GM12878 (cell line): ENCODE data around the gene UPF1. TPM values are rescaled to one million over a fixed set of nuclear protein-coding genes. Genes with fewer than 3 reads are reported as not detected.

Source experiments
- ATAC-seq: fragments of 200-7000 bp; cut with Tn5 transposase; 3 replicates; pipeline ENCODE4 v1.9.1; 2020; ENCODE audit warnings: mild to moderate bottlenecking, moderate library complexity
- BruUV-seq: library from RNA; stranded (reverse); fragments of 400-500 nt; replicated peaks from 2 replicates; lab custom pipeline; 2021; lab: Mats Ljungman, UMichigan
- CTCF ChIA-PET: fragments of 300-600 bp; sonication (Branson Sonifier 250); formaldehyde crosslinking; extraction: SDS; loops from one replicate; lab custom pipeline; 2021; ENCODE audit warnings: inconsistent platforms; lab: Yijun Ruan, JAX
- POLR2A ChIA-PET: fragments of 350-600 bp; formaldehyde crosslinking; extraction: SDS; loops from one replicate; lab custom pipeline; 2021; ENCODE audit warnings: inconsistent platforms; lab: Charles Lee
- RAD21 ChIA-PET: fragments of 300-600 bp; sonication (Branson Sonifier 250); formaldehyde crosslinking; loops from one replicate; lab custom pipeline; 2023; ENCODE audit warnings: antibody characterized with exemption; ENCODE audit not compliant: unreplicated experiment; lab: Charles Lee
- SMC1A ChIA-PET: fragments of 300-600 bp; sonication (Branson Sonifier 250); formaldehyde crosslinking; loops from one replicate; lab custom pipeline; 2023; ENCODE audit not compliant: unreplicated experiment, uncharacterized antibody; lab: Charles Lee
- DNase-seq: peaks from one replicate; pipeline ENCODE4 v3.0.0-alpha.2; 2011; ENCODE audit warnings: low read depth, low spot score
- FAIRE-seq: peaks from 3 replicates; lab custom pipeline; 2011; peaks lifted over from hg19 to GRCh38; lab: Jason Lieb, UNC
- H2AFZ ChIP-seq: 2 replicates; pipeline ENCODE4 v1.6.0; 2011; ENCODE audit warnings: low read depth, low read length, control low read depth; ENCODE audit not compliant: control insufficient read depth
- H3K27ac ChIP-seq: 2 replicates; pipeline ENCODE4 v1.5.1; 2011; ENCODE audit warnings: control low read depth; ENCODE audit not compliant: control insufficient read depth, insufficient read depth
- H3K27me3 ChIP-seq, 2 experiments: replicated peaks in 1 of 2; 2 replicates each; pipeline versions ENCODE4 v1.6.0 to v1.6.1; 2011; ENCODE audit warnings: low read length in 1 of 2; ENCODE audit not compliant: control insufficient read depth in 2 of 2, insufficient read depth in 2 of 2
- H3K36me3 ChIP-seq, 2 experiments: 2 replicates each; pipeline ENCODE4 v1.5.1; 2011; ENCODE audit warnings: low read length in 1 of 2; ENCODE audit not compliant: control insufficient read depth in 2 of 2, insufficient read depth in 2 of 2
- H3K4me1 ChIP-seq: 2 replicates; pipeline ENCODE4 v1.6.1; 2011; ENCODE audit warnings: mild to moderate bottlenecking, low read length, moderate library complexity, mixed read lengths; ENCODE audit not compliant: control insufficient read depth, insufficient read depth
- H3K4me2 ChIP-seq: 2 replicates; pipeline ENCODE4 v1.6.0; 2011; ENCODE audit warnings: control low read depth; ENCODE audit not compliant: control insufficient read depth, insufficient read depth
- H3K4me3 ChIP-seq: fragments of 200-600 bp; sonication (generic); 2 replicates; pipeline ENCODE4 v1.5.1; 2016
- H3K79me2 ChIP-seq: 2 replicates; pipeline ENCODE4 v1.6.0; 2011; ENCODE audit warnings: low read length; ENCODE audit not compliant: control insufficient read depth, insufficient read depth
- H3K9ac ChIP-seq: 2 replicates; pipeline ENCODE4 v1.8.0; 2011; ENCODE audit warnings: low read length, control low read depth, mixed read lengths; ENCODE audit not compliant: control insufficient read depth, insufficient read depth
- H3K9me3 ChIP-seq: replicated peaks from 3 replicates; pipeline ENCODE4 v1.5.1; 2011; ENCODE audit warnings: mild to moderate bottlenecking, low read length; ENCODE audit not compliant: control insufficient read depth, insufficient read depth
- H4K20me1 ChIP-seq: 2 replicates; pipeline ENCODE4 v1.6.0; 2011; ENCODE audit not compliant: control insufficient read depth, insufficient read depth
- CUX1 ChIP-seq: IDR thresholded peaks from 2 replicates; pipeline ENCODE4 v1.6.1; 2012; ENCODE audit warnings: improper control_type of control experiment, low read depth, low read length; ENCODE audit not compliant: insufficient replicate concordance
- HDAC2 ChIP-seq: fragments of 200-600 bp; sonication (generic); IDR thresholded peaks from 2 replicates; pipeline ENCODE4 v1.6.1; 2017
- NFYB ChIP-seq: IDR thresholded peaks from 2 replicates; pipeline ENCODE4 v1.6.1; 2011; ENCODE audit warnings: low read depth, mild to moderate bottlenecking, low read length, improper control_type of control experiment, moderate library complexity; ENCODE audit not compliant: insufficient read depth
- NR2C1 ChIP-seq: fragments of 450-650 bp; IDR thresholded peaks from 2 replicates; pipeline ENCODE4 v1.6.1; 2017; ENCODE audit warnings: antibody characterized with exemption, mild to moderate bottlenecking, moderate library complexity
- SMAD1 ChIP-seq: fragments of 450-650 bp; IDR thresholded peaks from 2 replicates; pipeline ENCODE4 v1.6.1; 2018; ENCODE audit warnings: mild to moderate bottlenecking, low read depth; ENCODE audit not compliant: partially characterized antibody
- SP1 ChIP-seq: IDR thresholded peaks from one replicate; pipeline ENCODE4 v1.6.1; 2011; ENCODE audit warnings: low read depth, low read length
- ZBTB40 ChIP-seq: fragments of 450-650 bp; IDR thresholded peaks from 2 replicates; pipeline ENCODE4 v1.6.1; 2016; ENCODE audit warnings: mild to moderate bottlenecking, moderate library complexity, borderline replicate concordance
- ZNF24 ChIP-seq: fragments of 450-650 bp; IDR thresholded peaks from 2 replicates; pipeline ENCODE4 v1.6.1; 2017; ENCODE audit warnings: antibody characterized with exemption, mild to moderate bottlenecking
- WGBS: methylation state at CpG from one replicate; pipeline ENCODE4 v1.1.6; 2016; ENCODE audit warnings: low lambda C conversion rate; ENCODE audit not compliant: insufficient replicate concordance, insufficient coverage; ENCODE audit errors: missing lambda C conversion rate; 5-methylcytosine and 5-hydroxymethylcytosine counted together
- in situ Hi-C: fragments of 300-500 bp; cut with MboI; formaldehyde crosslinking; loops from 9 replicates; pipeline ENCODE4 v1.14.3; 2018; ENCODE audit warnings: mixed read lengths
- intact Hi-C: fragments of 100-400 bp; cut with micrococcal nuclease; formaldehyde crosslinking; loops from one replicate; pipeline ENCODE4 v1.14.2; 2022; ENCODE audit not compliant: unreplicated experiment
- polyA plus RNA-seq, 11 experiments: library from polyadenylated mRNA; depleted of rRNA in 4 of 11; unstranded in 6 of 11; stranded (reverse) in 5 of 11; fragments of >200 nt; fragmentation: Nextera tagmentation in 4 of 11; fragmentation: Illumina TruSeq in 1 of 11; extraction: Ambion mirVana in 4 of 11; extraction: Trizol in 1 of 11; gene quantifications; 1 replicate in 1 of 11; 2 replicates in 10 of 11; pipeline versions ENCODE4 v1.2.1 to v1.2.3, GENCODE V29; 2011 to 2016; ENCODE audit warnings: inconsistent platforms in 2 of 11, missing spikeins in 2 of 11, low read depth in 1 of 11
- total RNA-seq, 4 experiments: library from RNA; depleted of rRNA in 3 of 4; stranded (reverse); fragments of >200 nt in 3 of 4; fragmentation: Illumina TruSeq in 1 of 4; extraction: Trizol in 1 of 4; gene quantifications; 2 replicates each; pipeline versions ENCODE4 v1.2.1 to v1.2.3, GENCODE V29; 2013 to 2021

Gene UPF1
- total and polyA plus RNA-seq, 10 of the 15 experiments (the other 5 are each of a cell fraction or from before 2014, with no cell fraction given): 0.58 to 80.9 (median 18.7) TPM

DNA sequence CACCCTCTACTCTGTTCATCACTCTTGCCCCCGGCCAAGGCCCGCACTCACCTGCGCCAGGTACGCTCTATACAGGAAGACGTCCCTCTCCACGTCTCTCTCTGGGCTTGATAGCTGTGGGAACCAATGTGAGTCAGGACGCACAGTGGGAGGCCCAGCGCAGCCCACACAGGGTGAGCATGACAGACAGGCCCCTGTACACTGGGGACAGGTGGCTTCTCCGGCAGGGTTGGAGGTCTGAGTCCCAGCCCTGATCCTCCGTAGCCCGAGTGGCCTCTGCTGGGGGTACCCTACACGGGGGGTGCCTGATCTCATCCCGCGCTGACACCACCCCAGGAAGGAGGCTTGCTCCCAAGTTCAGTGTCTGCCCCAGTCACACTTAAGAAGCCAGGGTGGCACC lies 81.2 kb downstream of the UPF1 start:
- Histone ChIP-seq H3K4me3 (no peak overlapping the region), H3K4me1 (no peaks in the 10 kb centered on the region; the same call in 1 of the 2 replicates), H3K27ac (no peak overlapping the region), H3K4me2 (no peak overlapping the region), H3K79me2 (peaks cover 25% of the 10 kb centered on the region), H3K9ac (no peak overlapping the region), H4K20me1 (peaks cover 3% of the 10 kb centered on the region; the same call in 1 of the 2 replicates), H3K36me3 (peaks cover 11 to 12% of the 10 kb centered on the region in 2 experiments), H3K9me3 (no peaks in the 10 kb centered on the region; the same call in 2 of the 3 replicates), H3K27me3 (no peaks in the 10 kb centered on the region), H2AFZ (no peak overlapping the region)
- FAIRE-seq (no peak), ATAC-seq (no peak), DNase-seq (no peak)
- ChIA-PET RAD21 (no interaction called here), SMC1A (no interaction called here), POLR2A (no interaction called here), CTCF (no interaction called here)
- no TSS peak for BruUV-seq
- intact Hi-C loops (no loop called here), in situ Hi-C loops (no loop called here)
- TF ChIP-seq SMAD1: no peak
- TF ChIP-seq NFYB: no peak
- 98% methylated on average over 14 of the region's 14 CpGs for WGBS

DNA sequence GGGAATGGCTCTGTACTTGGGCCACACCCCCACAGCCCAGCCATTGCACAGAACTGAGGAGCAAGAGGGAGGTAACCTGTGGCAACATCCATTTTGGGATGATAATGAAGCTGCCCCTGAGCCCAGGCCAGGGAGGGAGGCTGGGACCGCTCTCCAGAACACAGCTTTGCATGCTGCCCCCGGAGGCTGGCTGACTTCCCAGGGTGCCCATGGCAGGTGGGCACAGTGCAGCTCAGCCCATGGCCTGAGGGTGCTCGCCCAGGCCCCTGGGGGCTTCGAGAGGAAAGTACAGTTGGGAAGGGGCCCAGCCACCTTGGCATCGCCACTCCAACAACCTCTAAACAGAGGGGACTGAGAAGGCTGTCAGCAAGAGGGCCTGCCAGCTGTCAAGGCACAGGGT lies 81.7 kb downstream of the UPF1 start:
- H2AFZ ChIP-seq: no peak overlapping the region
- RAD21 ChIA-PET: no interaction called here
- H4K20me1 ChIP-seq: peaks cover 3% of the 10 kb centered on the region; the same call in 1 of the 2 replicates
- H3K79me2 ChIP-seq: peaks cover 30% of the 10 kb centered on the region
- intact Hi-C loops (no loop called here), in situ Hi-C loops (no loop called here)
- DNase-seq (no peak), ATAC-seq (no peak), FAIRE-seq (no peak)
- no TSS peak for BruUV-seq
- H3K27me3 ChIP-seq: no peaks in the 10 kb centered on the region
- H3K27ac ChIP-seq: no peak overlapping the region
- H3K4me2 ChIP-seq: no peak overlapping the region
- 80% methylated on average over 4 of the region's 5 CpGs for WGBS
- CTCF ChIA-PET: no interaction called here
- peaks cover 11 to 12% of the 10 kb centered on the region in 2 experiments for H3K36me3 ChIP-seq
- POLR2A ChIA-PET: no interaction called here
- TF ChIP-seq ZBTB40: no peak
- TF ChIP-seq HDAC2: no peak
- no peak for TF ChIP-seq NR2C1
- no peak for TF ChIP-seq ZNF24
- TF ChIP-seq CUX1: no peak
- no peak for TF ChIP-seq SP1
- H3K9me3 ChIP-seq: no peaks in the 10 kb centered on the region; the same call in 2 of the 3 replicates
- no peak overlapping the region for H3K4me3 ChIP-seq
- no peak overlapping the region for H3K9ac ChIP-seq
- SMC1A ChIA-PET: no interaction called here
- H3K4me1 ChIP-seq: no peaks in the 10 kb centered on the region; the same call in 1 of the 2 replicates
